ENCODE data around the gene DGLUCY.
A peak's percentile ranks its signal among the peaks of the same experiment; 100 is the strongest.
"Not testable (repeated sequence)": the region's sequence is repeated elsewhere in the genome, so short reads cannot be mapped to it uniquely, and the experiment has no call there.

The DGLUCY gene

GRCh38 chr14:91220581-91221000 is 106.7 kb downstream of the DGLUCY start:
- in situ Hi-C loops (cut with HindIII; ENCODE audit: low pct_ligation_motif_present, low pct_unique_long_range_greater_than_20kb, low sequenced_read_pairs), result no loop called here
- DNase-seq, result no peak

- in situ Hi-C loops (cut with HindIII; ENCODE audit: low pct_ligation_motif_present, low pct_unique_long_range_greater_than_20kb, low sequenced_read_pairs), result no loop called here
- no peak for DNase-seq
Observed at GRCh38 chr14:91221270-91221669, 107.4 kb downstream of the DGLUCY start.

GRCh38 chr14:91223028-91223783 is 109.3 kb downstream of the DGLUCY start:
- in situ Hi-C loops (cut with HindIII; ENCODE audit: low pct_ligation_motif_present, low pct_unique_long_range_greater_than_20kb, low sequenced_read_pairs), result no loop called here
- DNase-seq, result no peak

- DNase-seq, result no peak
- in situ Hi-C loops (cut with HindIII; ENCODE audit: low pct_ligation_motif_present, low pct_unique_long_range_greater_than_20kb, low sequenced_read_pairs), result no loop called here
Observed at GRCh38 chr14:91225025-91225424, 111.2 kb downstream of the DGLUCY start.

- DNase-seq; in situ Hi-C loops (cut with HindIII; ENCODE audit: low pct_ligation_motif_present, low pct_unique_long_range_greater_than_20kb, low sequenced_read_pairs): not testable (repeated sequence)
Observed at GRCh38 chr14:91226360-91226759, 112.5 kb downstream of the DGLUCY start.

GRCh38 chr14:91227183-91227628 is 113.3 kb downstream of the DGLUCY start:
- in situ Hi-C loops (cut with HindIII; ENCODE audit: low pct_ligation_motif_present, low pct_unique_long_range_greater_than_20kb, low sequenced_read_pairs), result no loop called here
- no peak for DNase-seq

- peak; percentile 53 for DNase-seq
- in situ Hi-C loops (cut with HindIII; ENCODE audit: low pct_ligation_motif_present, low pct_unique_long_range_greater_than_20kb, low sequenced_read_pairs), result no loop called here
Observed at GRCh38 chr14:91228112-91229004, 114.5 kb downstream of the DGLUCY start.

- in situ Hi-C loops (cut with HindIII; ENCODE audit: low pct_ligation_motif_present, low pct_unique_long_range_greater_than_20kb, low sequenced_read_pairs), result no loop called here
- DNase-seq, result no peak
Observed at GRCh38 chr14:91229005-91229382, 115.1 kb downstream of the DGLUCY start.

GRCh38 chr14:91229743-91230200 is 115.9 kb downstream of the DGLUCY start:
- in situ Hi-C loops (cut with HindIII; ENCODE audit: low pct_ligation_motif_present, low pct_unique_long_range_greater_than_20kb, low sequenced_read_pairs), result no loop called here
- peak; percentile 46 for DNase-seq

GRCh38 chr14:91230397-91231035 is 116.6 kb downstream of the DGLUCY start:
- DNase-seq, result no peak
- in situ Hi-C loops (cut with HindIII; ENCODE audit: low pct_ligation_motif_present, low pct_unique_long_range_greater_than_20kb, low sequenced_read_pairs), result no loop called here

- in situ Hi-C loops (cut with HindIII; ENCODE audit: low pct_ligation_motif_present, low pct_unique_long_range_greater_than_20kb, low sequenced_read_pairs), result no loop called here
- no peak for DNase-seq
Observed at GRCh38 chr14:91231446-91231845, 117.6 kb downstream of the DGLUCY start.

GRCh38 chr14:91232052-91232451 is 118.2 kb downstream of the DGLUCY start:
- in situ Hi-C loops (cut with HindIII; ENCODE audit: low pct_ligation_motif_present, low pct_unique_long_range_greater_than_20kb, low sequenced_read_pairs), result no loop called here
- DNase-seq, result no peak

- DNase-seq, result no peak
- in situ Hi-C loops (cut with HindIII; ENCODE audit: low pct_ligation_motif_present, low pct_unique_long_range_greater_than_20kb, low sequenced_read_pairs), result no loop called here
Observed at GRCh38 chr14:91232603-91233002, 118.7 kb downstream of the DGLUCY start.

- in situ Hi-C loops (cut with HindIII; ENCODE audit: low pct_ligation_motif_present, low pct_unique_long_range_greater_than_20kb, low sequenced_read_pairs), result no loop called here
Observed at GRCh38 chr14:91233936-91234790, 120.3 kb downstream of the DGLUCY start.

GRCh38 chr14:91234791-91235114 is 120.9 kb downstream of the DGLUCY start:
- no peak for DNase-seq

More at GRCh38 chr14:91233936-91234790, 120.3 kb downstream of the DGLUCY start:
- DNase-seq, result no peak

GRCh38 chr14:91235841-91236240 is 122.0 kb downstream of the DGLUCY start:
- in situ Hi-C loops (cut with HindIII; ENCODE audit: low pct_ligation_motif_present, low pct_unique_long_range_greater_than_20kb, low sequenced_read_pairs), result no loop called here
- no peak for DNase-seq

More at GRCh38 chr14:91234791-91235114, 120.9 kb downstream of the DGLUCY start:
- in situ Hi-C loops (cut with HindIII; ENCODE audit: low pct_ligation_motif_present, low pct_unique_long_range_greater_than_20kb, low sequenced_read_pairs), result no loop called here

GRCh38 chr14:91237219-91237618 is 123.3 kb downstream of the DGLUCY start:
- in situ Hi-C loops (cut with HindIII; ENCODE audit: low pct_ligation_motif_present, low pct_unique_long_range_greater_than_20kb, low sequenced_read_pairs), result no loop called here

GRCh38 chr14:91238085-91238484 is 124.2 kb downstream of the DGLUCY start:
- in situ Hi-C loops (cut with HindIII; ENCODE audit: low pct_ligation_motif_present, low pct_unique_long_range_greater_than_20kb, low sequenced_read_pairs), result no loop called here
- DNase-seq, result no peak

More at GRCh38 chr14:91237219-91237618, 123.3 kb downstream of the DGLUCY start:
- DNase-seq, result peak; percentile 23
